H1 (cell line): ENCODE data around the gene INPP4B. TPM values are rescaled to one million over a fixed set of nuclear protein-coding genes. Genes with fewer than 3 reads are reported as not detected.

Source experiments
- CTCF ChIA-PET: fragments of 300-600 bp; sonication (Branson Sonifier 250); formaldehyde crosslinking; loops from one replicate; lab custom pipeline; 2021; ENCODE audit not compliant: partially characterized antibody; lab: Charles Lee
- POLR2A ChIA-PET: fragments of 300-600 bp; sonication (Branson Sonifier 250); formaldehyde crosslinking; loops from one replicate; lab custom pipeline; 2021; ENCODE audit warnings: inconsistent platforms; ENCODE audit not compliant: partially characterized antibody; lab: Charles Lee
- DNase-seq, 2 experiments: peaks; one replicate each; pipeline versions ENCODE4 v3.0.0 to v3.0.0-alpha.2; 2010 to 2022; ENCODE audit warnings: low spot score in 2 of 2, low read depth in 1 of 2, mixed read lengths in 1 of 2
- FAIRE-seq: peaks from 2 replicates; lab custom pipeline; 2011; peaks lifted over from hg19 to GRCh38; lab: Jason Lieb, UNC
- H2AFZ ChIP-seq: 2 replicates; pipeline ENCODE4 v1.8.1; 2012; ENCODE audit warnings: low read length, inconsistent platforms
- H2AK5ac ChIP-seq: 2 replicates; pipeline ENCODE4 v1.6.1; 2013; ENCODE audit warnings: low read depth, low read length
- H2BK120ac ChIP-seq: replicated peaks from 2 replicates; pipeline ENCODE3; 2013; ENCODE audit warnings: low read depth, low read length, inconsistent platforms
- H2BK12ac ChIP-seq: 2 replicates; pipeline ENCODE4 v1.6.1; 2013; ENCODE audit warnings: low read depth, low read length
- H2BK15ac ChIP-seq: 2 replicates; pipeline ENCODE4 v1.6.1; 2013; ENCODE audit warnings: low read length
- H2BK20ac ChIP-seq: 2 replicates; pipeline ENCODE4 v1.6.1; 2013; ENCODE audit warnings: low read length
- H2BK5ac ChIP-seq: 2 replicates; pipeline ENCODE4 v1.6.1; 2013; ENCODE audit warnings: low read depth, low read length
- H3K14ac ChIP-seq: 2 replicates; pipeline ENCODE4 v1.6.1; 2013; ENCODE audit warnings: inconsistent platforms; ENCODE audit not compliant: insufficient read length
- H3K18ac ChIP-seq: 2 replicates; pipeline ENCODE4 v1.6.1; 2013; ENCODE audit warnings: low read length; ENCODE audit errors: extremely low read depth
- H3K23ac ChIP-seq: 2 replicates; pipeline ENCODE4 v1.6.1; 2013; ENCODE audit warnings: inconsistent platforms; ENCODE audit not compliant: insufficient read length
- H3K23me2 ChIP-seq: 2 replicates; pipeline ENCODE4 v1.6.1; 2013; ENCODE audit warnings: low read depth, low read length
- H3K27ac ChIP-seq: 2 replicates; pipeline ENCODE4 v1.6.1; 2011; ENCODE audit warnings: low read depth, low read length, inconsistent platforms
- H3K27me3 ChIP-seq, 4 experiments: replicated peaks in 1 of 4; 1 replicate in 1 of 4; 2 replicates in 3 of 4; pipeline versions ENCODE4 v1.6.1 to v1.8.1; 2011 to 2013; ENCODE audit warnings: low read length in 3 of 4, mild to moderate bottlenecking in 3 of 4, inconsistent platforms in 2 of 4, mixed read lengths in 2 of 4, moderate library complexity in 1 of 4; ENCODE audit not compliant: control insufficient read depth in 3 of 4, insufficient read depth in 3 of 4; ENCODE audit errors: extremely low read depth in 1 of 4
- H3K36me3 ChIP-seq, 4 experiments: 2 replicates each; pipeline versions ENCODE4 v1.6.1 to v1.8.1; 2011 to 2013; ENCODE audit warnings: mild to moderate bottlenecking in 4 of 4, low read length in 3 of 4, moderate library complexity in 2 of 4, control low read depth in 1 of 4, inconsistent platforms in 1 of 4; ENCODE audit not compliant: insufficient read depth in 4 of 4, control insufficient read depth in 2 of 4
- H3K4ac ChIP-seq: replicated peaks from 2 replicates; pipeline ENCODE3; 2013; ENCODE audit warnings: low read length, low read depth, mixed read lengths, inconsistent platforms; ENCODE audit not compliant: insufficient read length
- H3K4me1 ChIP-seq, 4 experiments: replicated peaks in 1 of 4; 1 replicate in 1 of 4; 2 replicates in 3 of 4; pipeline versions ENCODE4 v1.6.1 to v1.8.1; 2011 to 2013; ENCODE audit warnings: low read length in 3 of 4, inconsistent platforms in 2 of 4, mixed read lengths in 1 of 4; ENCODE audit not compliant: insufficient read depth in 4 of 4, control insufficient read depth in 3 of 4
- H3K4me2 ChIP-seq, 2 experiments: 2 replicates each; pipeline versions ENCODE4 v1.6.1 to v1.8.1; 2011 to 2013; ENCODE audit warnings: low read depth in 2 of 2, low read length in 2 of 2, control low read depth in 1 of 2, inconsistent platforms in 1 of 2, mild to moderate bottlenecking in 1 of 2; ENCODE audit not compliant: insufficient read depth in 1 of 2
- H3K4me3 ChIP-seq, 4 experiments: fragments of 200-600, 300-600 bp in 1 of 4; sonication (generic), shearing (Covaris generic), sonication (Bioruptor Twin) in 1 of 4; 2 replicates each; pipeline versions ENCODE4 v1.5.1 to v1.8.1; 2011 to 2016; ENCODE audit warnings: low read length in 4 of 4, low read depth in 3 of 4, control low read depth in 2 of 4, inconsistent platforms in 2 of 4, mild to moderate bottlenecking in 2 of 4, mixed read lengths in 1 of 4, moderate library complexity in 1 of 4; ENCODE audit not compliant: insufficient read depth in 2 of 4; ENCODE audit errors: extremely low read depth in 1 of 4
- H3K56ac ChIP-seq: replicated peaks from 2 replicates; pipeline ENCODE3; 2013; ENCODE audit warnings: low read depth, mild to moderate bottlenecking, mixed read lengths, low read length, inconsistent platforms; ENCODE audit not compliant: insufficient read length
- H3K79me1 ChIP-seq: 2 replicates; pipeline ENCODE4 v1.6.1; 2013; ENCODE audit warnings: low read depth, low read length, control low read depth
- H3K79me2 ChIP-seq, 2 experiments: 2 replicates each; pipeline versions ENCODE4 v1.6.1 to v1.8.1; 2012 to 2013; ENCODE audit warnings: low read length in 2 of 2, mild to moderate bottlenecking in 2 of 2, inconsistent platforms in 1 of 2; ENCODE audit not compliant: insufficient read depth in 2 of 2, control insufficient read depth in 1 of 2
- H3K9ac ChIP-seq, 4 experiments: replicated peaks in 1 of 4; 1 replicate in 1 of 4; 2 replicates in 3 of 4; pipeline versions ENCODE4 v1.6.1 to v1.8.1; 2011 to 2013; ENCODE audit warnings: low read depth in 3 of 4, low read length in 3 of 4, control low read depth in 2 of 4, mild to moderate bottlenecking in 2 of 4, moderate library complexity in 2 of 4, inconsistent platforms in 1 of 4; ENCODE audit errors: extremely low read depth in 1 of 4
- H3K9me3 ChIP-seq, 2 experiments: 2 replicates each; pipeline versions ENCODE4 v1.6.1 to v1.8.1; 2012 to 2013; ENCODE audit warnings: mild to moderate bottlenecking in 2 of 2, moderate library complexity in 2 of 2, control low read depth in 1 of 2, inconsistent platforms in 1 of 2, low read depth in 1 of 2, low read length in 1 of 2, mixed read lengths in 1 of 2; ENCODE audit not compliant: insufficient read depth in 2 of 2
- H4K20me1 ChIP-seq, 2 experiments: replicated peaks in 1 of 2; 2 replicates each; pipeline versions ENCODE3 to v1.8.1; 2011 to 2013; ENCODE audit warnings: inconsistent platforms in 2 of 2, low read length in 2 of 2, mild to moderate bottlenecking in 1 of 2; ENCODE audit not compliant: insufficient read depth in 2 of 2, control insufficient read depth in 1 of 2
- H4K5ac ChIP-seq: 2 replicates; pipeline ENCODE4 v1.6.1; 2013; ENCODE audit warnings: low read length, low read depth, mixed read lengths, inconsistent platforms; ENCODE audit not compliant: insufficient read length
- H4K8ac ChIP-seq: 2 replicates; pipeline ENCODE4 v1.8.0; 2013; ENCODE audit warnings: mild to moderate bottlenecking, moderate library complexity, low read length, inconsistent platforms; ENCODE audit not compliant: insufficient read depth; ENCODE audit errors: extremely low read depth
- H4K91ac ChIP-seq: replicated peaks from 2 replicates; pipeline ENCODE3; 2013; ENCODE audit warnings: low read length, mixed read lengths, inconsistent platforms; ENCODE audit not compliant: insufficient read length
- ATF2 ChIP-seq: IDR thresholded peaks from 2 replicates; pipeline ENCODE4 v1.6.1; 2012; ENCODE audit warnings: low read length, inconsistent platforms
- BACH1 ChIP-seq: IDR thresholded peaks from 2 replicates; pipeline ENCODE4 v1.6.1; 2012; ENCODE audit warnings: low read length, improper control_type of control experiment
- CBX5 ChIP-seq: fragments of 300-800, 300-1000 bp; sonication (generic); IDR thresholded peaks from 2 replicates; pipeline ENCODE4 v1.7.1; 2016; ENCODE audit warnings: antibody characterized with exemption, low read length, low read depth
- EZH2 ChIP-seq: fragments of 200-600 bp; sonication (generic); IDR thresholded peaks from 2 replicates; pipeline ENCODE4 v1.7.1; 2012; ENCODE audit warnings: low read depth, mild to moderate bottlenecking, moderate library complexity, low read length, inconsistent platforms; ENCODE audit not compliant: severe bottlenecking
- MAX ChIP-seq: IDR thresholded peaks from 2 replicates; pipeline ENCODE4 v1.6.1; 2012; ENCODE audit warnings: inconsistent platforms
- NANOG ChIP-seq: IDR thresholded peaks from 2 replicates; pipeline ENCODE4 v1.6.1; 2011; ENCODE audit warnings: low read length, low read depth, mild to moderate bottlenecking, inconsistent platforms; ENCODE audit not compliant: insufficient read depth, poor library complexity, severe bottlenecking
- RNF2 ChIP-seq: fragments of 200-900, 300-1000 bp; sonication (generic); IDR thresholded peaks from 2 replicates; pipeline ENCODE4 v1.7.1; 2016; ENCODE audit warnings: borderline replicate concordance, low read depth, mild to moderate bottlenecking, antibody characterized with exemption, low read length; ENCODE audit not compliant: poor library complexity, severe bottlenecking; ENCODE audit errors: missing control alignments
- RXRA ChIP-seq: IDR thresholded peaks from 2 replicates; pipeline ENCODE4 v1.6.1; 2011; ENCODE audit warnings: low read depth, mild to moderate bottlenecking, low read length, moderate library complexity; ENCODE audit not compliant: insufficient read depth
- SIX5 ChIP-seq: IDR thresholded peaks from 2 replicates; pipeline ENCODE4 v1.6.1; 2011; ENCODE audit warnings: mild to moderate bottlenecking, low read depth, low read length
- SP4 ChIP-seq: IDR thresholded peaks from 2 replicates; pipeline ENCODE4 v1.6.1; 2012; ENCODE audit warnings: low read length, inconsistent platforms
- SRF ChIP-seq: IDR thresholded peaks from 2 replicates; pipeline ENCODE4 v1.6.1; 2011; ENCODE audit warnings: mild to moderate bottlenecking, low read depth, low read length, moderate library complexity
- TEAD4 ChIP-seq: IDR thresholded peaks from 2 replicates; pipeline ENCODE4 v1.6.1; 2012; ENCODE audit warnings: low read depth, low read length, inconsistent platforms, mixed read lengths
- WGBS, 2 experiments: shearing (Covaris generic) in 1 of 2; methylation state at CpG; one replicate each; pipeline versions ENCODE4 v1.1.6 to v1.1.7; 2013 to 2015; ENCODE audit warnings: low lambda C conversion rate in 2 of 2, mixed read lengths in 2 of 2, inconsistent platforms in 1 of 2, low coverage in 1 of 2, missing lambda C conversion rate in 1 of 2; ENCODE audit not compliant: insufficient replicate concordance in 2 of 2, insufficient coverage in 1 of 2, insufficient read length in 1 of 2; ENCODE audit errors: extremely low coverage in 1 of 2, missing lambda C conversion rate in 1 of 2; 5-methylcytosine and 5-hydroxymethylcytosine counted together
- polyA plus RNA-seq, 7 experiments: library from polyadenylated mRNA; depleted of rRNA in 3 of 7; stranded (reverse) in 5 of 7; unstranded in 2 of 7; fragments of >200 nt in 5 of 7; fragments of 200-250 nt in 2 of 7; gene quantifications; 1 replicate in 5 of 7; 2 replicates in 1 of 7; 4 replicates in 1 of 7; pipeline versions ENCODE4 v1.2.1 to v1.2.3, GENCODE V29; 2011 to 2013; ENCODE audit warnings: missing spikeins in 2 of 7, mixed read lengths in 2 of 7
- total RNA-seq: library from RNA; stranded (reverse); fragmentation: NEBNext Ultra II Directional; extraction: Animal tissue kit (Norgen Biotek cat#: 25700); gene quantifications from 2 replicates; pipeline ENCODE4 v1.2.1, GENCODE V29; 2021

The INPP4B gene
- total and polyA plus RNA-seq, 2 of the 8 experiments (the other 6 are each of a cell fraction or from before 2014, with no cell fraction given) = 0.11 to 0.54 TPM

GRCh38 chr4:142065086-142065647 is 780.9 kb downstream of the INPP4B start:
- H3K9ac ChIP-seq = no peak overlapping the region
- 98% methylated on average over 2 of the region's 2 CpGs; no CpG with 5 or more reads in 1 of the 2 experiments for WGBS, 2 experiments
- no peak overlapping the region for H3K18ac ChIP-seq
- no peaks in the 10 kb centered on the region for H3K79me1 ChIP-seq
- H3K23ac ChIP-seq = no peak overlapping the region
- DNase-seq (no peak), FAIRE-seq (no peak)
- H3K56ac ChIP-seq = no peak overlapping the region
- no peaks in the 10 kb centered on the region for H3K27me3 ChIP-seq
- no peak overlapping the region for H2BK12ac ChIP-seq
- no peak overlapping the region for H2AK5ac ChIP-seq
- no peak overlapping the region for H2BK15ac ChIP-seq
- peaks cover 9 to 11% of the 10 kb centered on the region in 2 experiments for H3K9me3 ChIP-seq
- no peak overlapping the region for H3K14ac ChIP-seq
- no peak overlapping the region for H3K4ac ChIP-seq
- no peaks in the 10 kb centered on the region for H3K36me3 ChIP-seq
- no peak overlapping the region for H2BK120ac ChIP-seq
- H2BK20ac ChIP-seq = no peak overlapping the region
- H2AFZ ChIP-seq = no peak overlapping the region
- POLR2A ChIA-PET = no interaction called here
- no peak overlapping the region for H3K4me3 ChIP-seq
- no peak overlapping the region for H4K5ac ChIP-seq
- H3K23me2 ChIP-seq = no peaks in the 10 kb centered on the region
- H3K79me2 ChIP-seq = no peaks in the 10 kb centered on the region
- CTCF ChIA-PET = interaction anchor here (0.6 kb wide), 1 partner anchor 238 kb away, joined by 3 read pairs; no protein-coding TSS in a partner anchor
- H4K8ac ChIP-seq = no peak overlapping the region
- no peaks in the 10 kb centered on the region for H3K4me1 ChIP-seq
- H2BK5ac ChIP-seq = no peak overlapping the region
- no peaks in the 10 kb centered on the region for H4K20me1 ChIP-seq
- H4K91ac ChIP-seq = no peak overlapping the region
- H3K27ac ChIP-seq = no peak overlapping the region
- H3K4me2 ChIP-seq = no peak overlapping the region
- no peak for TF ChIP-seq SP4
- TF ChIP-seq BACH1 = no peak
- TF ChIP-seq RXRA = no peak
- no peak for TF ChIP-seq EZH2
- no peak for TF ChIP-seq MAX
- TF ChIP-seq SIX5 = no peak
- TF ChIP-seq ATF2 = no peak
- TF ChIP-seq NANOG = no peak
- TF ChIP-seq RNF2 = no peak
- no peak for TF ChIP-seq TEAD4
- no peak for TF ChIP-seq CBX5
- no peak for TF ChIP-seq SRF
